OCI-LY3 (cell line): ENCODE measurements around the gene AIF1L.

Source experiments
- EZH2phosphoT487 ChIP-seq: fragments of 200-600 bp; shearing (Covaris generic); IDR thresholded peaks from 2 replicates; pipeline ENCODE4 v1.6.1; 2018; ENCODE audit warnings: antibody characterized with exemption, mixed run types, low read depth
- TF ChIP-seq, protein P1 (sequence below): fragments of 200-600, 300-600 bp; sonication (generic); IDR thresholded peaks from 2 replicates; pipeline ENCODE4 v1.5.1; 2014; ENCODE audit warnings: antibody characterized with exemption, low read length, low read depth

DNA sequence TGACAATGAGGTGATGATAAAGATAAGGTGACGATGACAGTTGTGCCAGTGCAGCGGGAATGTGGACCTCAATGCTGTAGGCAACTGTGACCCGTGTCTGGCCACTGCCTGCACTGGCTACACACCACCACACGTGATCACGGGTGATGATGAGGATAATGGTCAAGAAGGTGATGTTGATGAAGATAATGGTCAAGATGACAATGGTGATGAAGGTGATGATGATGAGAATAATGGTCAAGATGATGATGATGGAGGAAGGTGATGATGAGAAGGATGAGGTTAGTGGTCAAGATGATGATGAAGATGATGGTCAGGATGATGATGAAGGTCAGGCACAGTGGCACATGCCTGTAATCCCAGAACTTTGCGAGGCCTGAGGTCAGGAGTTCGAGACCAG lies 30.7 kb upstream of the AIF1L start:
- TF ChIP-seq, protein P1, sequence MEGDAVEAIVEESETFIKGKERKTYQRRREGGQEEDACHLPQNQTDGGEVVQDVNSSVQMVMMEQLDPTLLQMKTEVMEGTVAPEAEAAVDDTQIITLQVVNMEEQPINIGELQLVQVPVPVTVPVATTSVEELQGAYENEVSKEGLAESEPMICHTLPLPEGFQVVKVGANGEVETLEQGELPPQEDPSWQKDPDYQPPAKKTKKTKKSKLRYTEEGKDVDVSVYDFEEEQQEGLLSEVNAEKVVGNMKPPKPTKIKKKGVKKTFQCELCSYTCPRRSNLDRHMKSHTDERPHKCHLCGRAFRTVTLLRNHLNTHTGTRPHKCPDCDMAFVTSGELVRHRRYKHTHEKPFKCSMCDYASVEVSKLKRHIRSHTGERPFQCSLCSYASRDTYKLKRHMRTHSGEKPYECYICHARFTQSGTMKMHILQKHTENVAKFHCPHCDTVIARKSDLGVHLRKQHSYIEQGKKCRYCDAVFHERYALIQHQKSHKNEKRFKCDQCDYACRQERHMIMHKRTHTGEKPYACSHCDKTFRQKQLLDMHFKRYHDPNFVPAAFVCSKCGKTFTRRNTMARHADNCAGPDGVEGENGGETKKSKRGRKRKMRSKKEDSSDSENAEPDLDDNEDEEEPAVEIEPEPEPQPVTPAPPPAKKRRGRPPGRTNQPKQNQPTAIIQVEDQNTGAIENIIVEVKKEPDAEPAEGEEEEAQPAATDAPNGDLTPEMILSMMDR, result no peak
- no peak for TF ChIP-seq EZH2phosphoT487
